K562 (cell line): ENCODE data around the gene CHSY3. TPM values are rescaled to one million over a fixed set of nuclear protein-coding genes. Genes with fewer than 3 reads are reported as not detected.

Experiments used
- ATAC-seq: fragments of 200-7000 bp; cut with Tn5 transposase; 3 replicates; pipeline ENCODE4 v1.9.1; 2020; ENCODE audit warnings: moderate library complexity
- BruUV-seq: library from RNA; stranded (reverse); fragments of 400-500 nt; replicated peaks from 2 replicates; lab custom pipeline; 2021; lab: Mats Ljungman, UMichigan
- CTCF ChIA-PET: fragments of 300-600 bp; formaldehyde crosslinking; extraction: SDS; loops from one replicate; lab custom pipeline; 2021; ENCODE audit warnings: low intra/inter-chr PET ratio; lab: Yijun Ruan, JAX
- POLR2A ChIA-PET: fragments of 300-600, 350-650 bp; sonication (Branson Sonifier 250); formaldehyde crosslinking; extraction: SDS; loops from one replicate; lab custom pipeline; 2021; ENCODE audit warnings: antibody characterized with exemption, inconsistent platforms; lab: Yijun Ruan, JAX
- DNase-seq, 4 experiments: peaks; one replicate each; pipeline versions ENCODE4 v3.0.0 to v3.0.0-alpha.2; 2011 to 2018; ENCODE audit warnings: low spot score in 3 of 4, mixed read lengths in 3 of 4; ENCODE audit errors: extremely low read depth in 1 of 4
- FAIRE-seq: peaks from 2 replicates; lab custom pipeline; 2011; peaks lifted over from hg19 to GRCh38; lab: Jason Lieb, UNC
- H2AFZ ChIP-seq: 2 replicates; pipeline ENCODE4 v1.6.0; 2011; ENCODE audit warnings: low read depth, low read length, control low read depth, inconsistent platforms
- H3K27ac ChIP-seq: fragments of 200-600 bp; 3 replicates; pipeline ENCODE4 v1.8.0; 2011; ENCODE audit warnings: low read depth, mild to moderate bottlenecking, control low read depth, inconsistent platforms, low read length, moderate library complexity, mixed read lengths; ENCODE audit errors: extremely low read depth
- H3K27me3 ChIP-seq, 2 experiments: fragments of 300-600 bp in 1 of 2; 2 replicates in 1 of 2; 3 replicates in 1 of 2; pipeline versions ENCODE4 v1.6.0 to v1.8.0; 2011; ENCODE audit warnings: inconsistent platforms in 2 of 2, low read length in 2 of 2, mild to moderate bottlenecking in 1 of 2, mixed read lengths in 1 of 2, moderate library complexity in 1 of 2; ENCODE audit not compliant: control insufficient read depth in 2 of 2, insufficient read depth in 2 of 2
- H3K36me3 ChIP-seq: fragments of 300-600 bp; 3 replicates; pipeline ENCODE4 v1.8.0; 2011; ENCODE audit warnings: mild to moderate bottlenecking, low read length, inconsistent platforms; ENCODE audit not compliant: control insufficient read depth, insufficient read depth
- H3K4me1 ChIP-seq, 2 experiments: fragments of 200-600 bp in 1 of 2; replicated peaks in 1 of 2; 2 replicates in 1 of 2; 3 replicates in 1 of 2; pipeline versions ENCODE4 v1.5.1 to v1.8.0; 2011; ENCODE audit warnings: inconsistent platforms in 2 of 2, low read length in 2 of 2, mild to moderate bottlenecking in 1 of 2, mixed read lengths in 1 of 2, moderate library complexity in 1 of 2; ENCODE audit not compliant: control insufficient read depth in 2 of 2, insufficient read depth in 2 of 2
- H3K4me2 ChIP-seq: 2 replicates; pipeline ENCODE4 v1.6.1; 2011; ENCODE audit warnings: low read length, control low read depth, inconsistent platforms, mixed read lengths; ENCODE audit not compliant: insufficient read depth
- H3K4me3 ChIP-seq: fragments of 200-600 bp; sonication (generic), shearing (Covaris generic); 2 replicates; pipeline ENCODE4 v1.5.1; 2016; ENCODE audit warnings: control low read depth, inconsistent platforms
- H3K79me2 ChIP-seq: fragments of 200-600 bp; 3 replicates; pipeline ENCODE4 v1.8.0; 2011; ENCODE audit warnings: low read length, inconsistent platforms; ENCODE audit not compliant: control insufficient read depth, insufficient read depth
- H3K9ac ChIP-seq, 2 experiments: 2 replicates each; pipeline versions ENCODE4 v1.6.0 to v1.6.1; 2011; ENCODE audit warnings: low read depth in 2 of 2, low read length in 2 of 2, control low read depth in 1 of 2, inconsistent platforms in 1 of 2, mild to moderate bottlenecking in 1 of 2, mixed read lengths in 1 of 2; ENCODE audit not compliant: insufficient read depth in 1 of 2
- H3K9me1 ChIP-seq: one replicate; pipeline ENCODE4 v1.6.0; 2011; ENCODE audit warnings: inconsistent platforms, mild to moderate bottlenecking, low read length, moderate library complexity; ENCODE audit not compliant: control insufficient read depth, insufficient read depth
- H3K9me3 ChIP-seq: replicated peaks from 2 replicates; pipeline ENCODE4 v1.5.1; 2011; ENCODE audit warnings: low read depth, low read length, inconsistent platforms; ENCODE audit not compliant: control insufficient read depth, insufficient read depth
- H4K20me1 ChIP-seq: replicated peaks from 2 replicates; pipeline ENCODE4 v1.6.1; 2011; ENCODE audit warnings: low read length, inconsistent platforms, mixed read lengths; ENCODE audit not compliant: control insufficient read depth, insufficient read depth
- BCL6 ChIP-seq: fragments of 250-450 bp; sonication (Bioruptor Pico); IDR thresholded peaks from 2 replicates; pipeline ENCODE4 v1.4.0; 2020
- ZNF407 ChIP-seq: fragments of 450-650 bp; IDR thresholded peaks from 2 replicates; pipeline ENCODE4 v1.6.1; 2016; ENCODE audit warnings: low read depth
- WGBS: fragments of 100-300 bp; shearing (Covaris generic); methylation state at CpG from one replicate; pipeline ENCODE4 v1.1.6; 2016; ENCODE audit warnings: low coverage, mixed read lengths; ENCODE audit not compliant: insufficient coverage; ENCODE audit errors: missing lambda C conversion rate; 5-methylcytosine and 5-hydroxymethylcytosine counted together
- in situ Hi-C: fragments of 300-500 bp; cut with MboI; formaldehyde crosslinking; loops from 4 replicates; pipeline ENCODE4 v1.15.0; 2018; ENCODE audit warnings: inconsistent platforms, mixed read lengths
- intact Hi-C: fragments of 100-400 bp; cut with micrococcal nuclease; formaldehyde crosslinking; loops from 2 replicates; pipeline ENCODE4 v1.14.2; 2022
- polyA plus RNA-seq, 8 experiments: library from polyadenylated mRNA; depleted of rRNA in 4 of 8; stranded (reverse) in 5 of 8; unstranded in 3 of 8; fragments of >200 nt; fragmentation: Nextera tagmentation in 2 of 8; fragmentation: Illumina TruSeq in 1 of 8; extraction: Ambion mirVana in 2 of 8; extraction: Trizol in 1 of 8; gene quantifications; 2 replicates each; pipeline versions ENCODE4 v1.2.1 to v1.2.3, GENCODE V29; 2011 to 2014; ENCODE audit warnings: inconsistent platforms in 1 of 8, missing spikeins in 1 of 8
- total RNA-seq, 7 experiments: library from RNA; depleted of rRNA in 6 of 7; stranded (reverse); fragments of >200 nt in 6 of 7; fragmentation: Illumina TruSeq in 2 of 7; extraction: Trizol in 2 of 7; gene quantifications; 2 replicates each; pipeline versions ENCODE4 v1.2.1 to v1.2.3, GENCODE V29; 2011 to 2021; ENCODE audit warnings: low replicate concordance in 1 of 7

The CHSY3 gene
- total and polyA plus RNA-seq, 9 of the 15 experiments (the other 6 are each of a cell fraction or from before 2014, with no cell fraction given), result 0.04 TPM; not detected in 8

GRCh38 chr5:130052752-130053151 is 148.5 kb downstream of the CHSY3 start:
- FAIRE-seq, result no peak
- Histone ChIP-seq H3K36me3 (no peaks in the 10 kb centered on the region), H4K20me1 (no peaks in the 10 kb centered on the region), H3K9me1 (no peaks in the 10 kb centered on the region)
- 0% methylated on average over 1 of the region's 1 CpG for WGBS
- TF ChIP-seq BCL6 (CRISPR knock-in tag) (no peak), ZNF407 (no peak)
- TF ChIP-seq, all 486 proteins: peak for 0
- Histone ChIP-seq H3K9ac (no peak overlapping the region), H3K4me1 (no peaks in the 10 kb centered on the region), H2AFZ (no peak overlapping the region), H3K27me3 (no peaks in the 10 kb centered on the region), H3K9me3 (no peaks in the 10 kb centered on the region; the same call in 1 of the 2 replicates), H3K4me2 (no peak overlapping the region), H3K4me3 (no peak overlapping the region), H3K79me2 (no peaks in the 10 kb centered on the region), H3K27ac (no peak overlapping the region)
- DNase-seq (no peak), ATAC-seq (no peak)
- intact Hi-C loops, result no loop called here
- in situ Hi-C loops, result no loop called here
- no TSS peak for BruUV-seq
- CTCF ChIA-PET, result no interaction called here
- POLR2A ChIA-PET, result no interaction called here
